B cell (primary cell): ENCODE results near the gene RDH8. TPM values are rescaled to one million over a fixed set of nuclear protein-coding genes. Genes with fewer than 3 reads are reported as not detected.

Source experiments
- ATAC-seq: fragments of 200-7000 bp; cut with Tn5 transposase; one replicate; pipeline ENCODE4 v1.10.0; 2021; ENCODE audit warnings: low read depth, mild to moderate bottlenecking, moderate number of reproducible peaks, moderate library complexity
- CTCF ChIA-PET: fragments of 350-600 bp; sonication (Branson Sonifier 250); formaldehyde crosslinking; loops from one replicate; lab custom pipeline; 2021; ENCODE audit warnings: antibody characterized with exemption, inconsistent platforms; lab: Charles Lee
- POLR2A ChIA-PET: fragments of 350-600 bp; sonication (Branson Sonifier 250); formaldehyde crosslinking; loops from one replicate; lab custom pipeline; 2021; ENCODE audit warnings: antibody characterized with exemption; lab: Charles Lee
- DNase-seq: peaks from one replicate; pipeline ENCODE4 v3.0.0; 2013
- H2AFZ ChIP-seq: 2 replicates; pipeline ENCODE4 v1.6.1; 2012; ENCODE audit warnings: mild to moderate bottlenecking, low read depth, low read length; ENCODE audit not compliant: insufficient read depth, poor library complexity, severe bottlenecking
- H3K27ac ChIP-seq, 2 donors: 1 replicate in 1 of 2; 2 replicates in 1 of 2; pipeline ENCODE4 v1.5.1; 2012 to 2013; ENCODE audit warnings: low read length in 2 of 2, mild to moderate bottlenecking in 2 of 2, moderate library complexity in 1 of 2
- H3K27me3 ChIP-seq, 4 experiments: fragments of 200-600 bp in 1 of 4; sonication (generic) in 1 of 4; replicated peaks in 1 of 4; 1 replicate in 2 of 4; 2 replicates in 2 of 4; pipeline versions ENCODE4 v1.6.1 to v1.7.0; 2013 to 2016; ENCODE audit warnings: low read length in 3 of 4, mild to moderate bottlenecking in 2 of 4, mixed read lengths in 1 of 4, moderate library complexity in 1 of 4; ENCODE audit not compliant: insufficient read depth in 4 of 4, control insufficient read depth in 3 of 4; ENCODE audit errors: control extremely low read depth in 1 of 4
- H3K36me3 ChIP-seq, 2 experiments: replicated peaks in 1 of 2; 1 replicate in 1 of 2; 2 replicates in 1 of 2; pipeline versions ENCODE4 v1.6.1 to v1.7.1; 2013; ENCODE audit warnings: low read length in 1 of 2; ENCODE audit not compliant: insufficient read depth in 2 of 2, control insufficient read depth in 1 of 2; ENCODE audit errors: control extremely low read depth in 1 of 2, extremely low read depth in 1 of 2
- H3K4me1 ChIP-seq, 2 donors: fragments of 200-600 bp in 1 of 2; sonication (generic) in 1 of 2; 1 replicate in 1 of 2; 2 replicates in 1 of 2; pipeline versions ENCODE4 v1.5.1 to v1.6.1; 2013 to 2017; ENCODE audit warnings: low read length in 2 of 2; ENCODE audit not compliant: control insufficient read depth in 2 of 2, insufficient read depth in 2 of 2
- H3K4me2 ChIP-seq: replicated peaks from 2 replicates; pipeline ENCODE3; 2012; ENCODE audit warnings: mild to moderate bottlenecking, low read depth, low read length; ENCODE audit not compliant: poor library complexity, severe bottlenecking
- H3K4me3 ChIP-seq, 5 experiments: fragments of 200-600 bp in 1 of 5; sonication (generic) in 1 of 5; 1 replicate in 3 of 5; 2 replicates in 2 of 5; pipeline versions ENCODE4 v1.5.1 to v1.7.0; 2011 to 2016; ENCODE audit warnings: low read length in 4 of 5, mild to moderate bottlenecking in 4 of 5, low read depth in 2 of 5, control low read depth in 1 of 5, moderate library complexity in 1 of 5; ENCODE audit not compliant: insufficient read depth in 1 of 5; ENCODE audit errors: control extremely low read depth in 1 of 5, extremely low read depth in 1 of 5
- H3K79me2 ChIP-seq: fragments of 200-600 bp; sonication (generic); one replicate; pipeline ENCODE4 v1.6.0; 2016; ENCODE audit warnings: low read length; ENCODE audit not compliant: control insufficient read depth, insufficient read depth
- H3K9ac ChIP-seq: fragments of 200-600 bp; sonication (generic); 2 replicates; pipeline ENCODE4 v1.6.1; 2017; ENCODE audit warnings: mild to moderate bottlenecking, low read length, moderate library complexity
- H3K9me3 ChIP-seq, 3 donors: one replicate each; pipeline versions ENCODE4 v1.6.1 to v1.7.1; 2013; ENCODE audit warnings: low read length in 2 of 3; ENCODE audit not compliant: control insufficient read depth in 2 of 3, insufficient read depth in 1 of 3; ENCODE audit errors: control extremely low read depth in 1 of 3
- H4K20me1 ChIP-seq: 2 replicates; pipeline ENCODE4 v1.6.0; 2012; ENCODE audit warnings: mild to moderate bottlenecking, low read length; ENCODE audit not compliant: insufficient read depth, control insufficient read depth, poor library complexity, severe bottlenecking
- H3K27ac Mint-ChIP-seq: one replicate; pipeline ENCODE4 v1.8.0; 2021; ENCODE audit warnings: mixed read lengths
- H3K27me3 Mint-ChIP-seq: one replicate; pipeline ENCODE4 v1.8.0; 2021; ENCODE audit warnings: mixed read lengths
- H3K4me1 Mint-ChIP-seq: one replicate; pipeline ENCODE4 v1.8.0; 2021; ENCODE audit warnings: mixed read lengths
- H3K4me3 Mint-ChIP-seq: one replicate; pipeline ENCODE4 v1.8.0; 2021; ENCODE audit warnings: mixed read lengths
- H3K9me3 Mint-ChIP-seq: one replicate; pipeline ENCODE4 v1.8.0; 2022; ENCODE audit warnings: mixed read lengths; ENCODE audit not compliant: insufficient read depth
- EZH2 ChIP-seq: IDR thresholded peaks from 2 replicates; pipeline ENCODE4 v1.6.1; 2012; ENCODE audit warnings: borderline replicate concordance, low read depth, mild to moderate bottlenecking, moderate library complexity, low read length; ENCODE audit not compliant: insufficient read depth, poor library complexity, severe bottlenecking
- WGBS: methylation state at CpG from one replicate; pipeline ENCODE4 v1.1.5; 2013; ENCODE audit warnings: missing lambda C conversion rate; ENCODE audit not compliant: insufficient coverage; 5-methylcytosine and 5-hydroxymethylcytosine counted together
- intact Hi-C: fragments of 100-400 bp; cut with micrococcal nuclease; formaldehyde crosslinking; loops from one replicate; pipeline ENCODE4 v1.10.0; 2022
- polyA plus RNA-seq: library from polyadenylated mRNA; depleted of rRNA; stranded (reverse); fragments of >200 nt; gene quantifications from 2 replicates; pipeline ENCODE4 v1.2.3, GENCODE V29; 2012
- total RNA-seq, 2 donors: library from RNA; stranded (reverse); fragments of 120-200 nt in 1 of 2; gene quantifications; 1 replicate in 1 of 2; 2 replicates in 1 of 2; pipeline versions ENCODE4 v1.2.3 to v1.2.4, GENCODE V29; 2013 to 2022
- TF ChIP-seq, protein P1 (sequence below): fragments of 200-600 bp; IDR thresholded peaks from one replicate; pipeline ENCODE4 v1.8.0; 2022; ENCODE audit warnings: antibody characterized with exemption, mild to moderate bottlenecking

Gene RDH8
- total and polyA plus RNA-seq, 2 donors (not counting 1 experiment from before 2014, with no cell fraction given): not detected

- Histone ChIP-seq H3K79me2 (no peaks in the 10 kb centered on the region), H3K4me3 (no peak overlapping the region), H3K4me2 (no peak overlapping the region), H3K9ac (no peak overlapping the region), H3K27ac (no peak overlapping the region), H3K9me3 (peaks cover 0 to 26% (median 0%) of the 10 kb centered on the region in 3 donors), H3K36me3 (no peaks in the 10 kb centered on the region), H4K20me1 (no peaks in the 10 kb centered on the region), H3K4me1 (peaks cover 0 to 9% of the 10 kb centered on the region in 2 donors), H3K27me3 (peaks cover 0 to 62% (median 16%) of the 10 kb centered on the region in 4 experiments), H2AFZ (no peak overlapping the region)
- 65% methylated on average over 6 of the region's 9 CpGs for WGBS
- CTCF ChIA-PET: no interaction called here
- intact Hi-C loops: no loop called here
- peak overlapping the region; percentile 3 for H3K27ac Mint-ChIP-seq
- TF ChIP-seq, protein P1, sequence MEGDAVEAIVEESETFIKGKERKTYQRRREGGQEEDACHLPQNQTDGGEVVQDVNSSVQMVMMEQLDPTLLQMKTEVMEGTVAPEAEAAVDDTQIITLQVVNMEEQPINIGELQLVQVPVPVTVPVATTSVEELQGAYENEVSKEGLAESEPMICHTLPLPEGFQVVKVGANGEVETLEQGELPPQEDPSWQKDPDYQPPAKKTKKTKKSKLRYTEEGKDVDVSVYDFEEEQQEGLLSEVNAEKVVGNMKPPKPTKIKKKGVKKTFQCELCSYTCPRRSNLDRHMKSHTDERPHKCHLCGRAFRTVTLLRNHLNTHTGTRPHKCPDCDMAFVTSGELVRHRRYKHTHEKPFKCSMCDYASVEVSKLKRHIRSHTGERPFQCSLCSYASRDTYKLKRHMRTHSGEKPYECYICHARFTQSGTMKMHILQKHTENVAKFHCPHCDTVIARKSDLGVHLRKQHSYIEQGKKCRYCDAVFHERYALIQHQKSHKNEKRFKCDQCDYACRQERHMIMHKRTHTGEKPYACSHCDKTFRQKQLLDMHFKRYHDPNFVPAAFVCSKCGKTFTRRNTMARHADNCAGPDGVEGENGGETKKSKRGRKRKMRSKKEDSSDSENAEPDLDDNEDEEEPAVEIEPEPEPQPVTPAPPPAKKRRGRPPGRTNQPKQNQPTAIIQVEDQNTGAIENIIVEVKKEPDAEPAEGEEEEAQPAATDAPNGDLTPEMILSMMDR: no peak
- no peak for TF ChIP-seq EZH2
- POLR2A ChIA-PET: no interaction called here
- no peak for DNase-seq
- peaks cover 4% of the 10 kb centered on the region for H3K4me1 Mint-ChIP-seq
- ATAC-seq: no peak
- H3K4me3 Mint-ChIP-seq: no peak overlapping the region
- H3K27me3 Mint-ChIP-seq: peaks cover 56% of the 10 kb centered on the region
- peaks cover 3% of the 10 kb centered on the region for H3K9me3 Mint-ChIP-seq
Observed at GRCh38 chr19:10010939-10011338, 2.3 kb upstream of the RDH8 start.

DNA sequence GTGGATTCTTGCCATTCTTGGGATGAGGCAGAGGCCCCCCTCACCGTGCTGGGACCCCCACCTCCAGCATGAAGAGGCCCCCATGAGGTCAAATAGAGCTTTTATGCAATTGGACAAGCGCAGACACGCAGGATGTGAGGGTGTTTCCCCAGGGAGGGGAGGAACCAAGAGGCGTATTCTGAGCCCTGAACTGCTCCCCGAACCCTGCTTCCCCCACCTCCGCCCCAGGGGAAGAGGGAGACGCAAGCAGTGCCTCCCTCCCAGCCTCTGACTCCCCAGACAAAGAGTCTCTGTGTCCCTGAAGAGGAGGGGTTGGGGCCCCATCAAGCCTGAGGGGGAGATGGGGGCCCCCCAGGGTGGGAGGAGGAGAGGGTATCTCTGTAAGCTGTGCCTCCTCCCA, 1.3 kb upstream of the RDH8 start:
- Mint-ChIP-seq H3K27me3 (peaks cover 53% of the 10 kb centered on the region), H3K9me3 (peaks cover 3% of the 10 kb centered on the region), H3K27ac (no peak overlapping the region), H3K4me1 (peaks cover 4% of the 10 kb centered on the region), H3K4me3 (no peak overlapping the region)
- Histone ChIP-seq H4K20me1 (no peaks in the 10 kb centered on the region), H3K4me3 (no peak overlapping the region), H3K9me3 (peaks cover 0 to 21% (median 0%) of the 10 kb centered on the region in 3 donors), H2AFZ (no peak overlapping the region), H3K36me3 (no peaks in the 10 kb centered on the region), H3K79me2 (no peaks in the 10 kb centered on the region), H3K4me1 (peaks cover 0 to 9% of the 10 kb centered on the region in 2 donors), H3K27me3 (peaks cover 0 to 52% (median 13%) of the 10 kb centered on the region in 4 experiments), H3K27ac (no peak overlapping the region), H3K4me2 (no peak overlapping the region), H3K9ac (no peak overlapping the region)
- DNase-seq (no peak), ATAC-seq (no peak)
- TF ChIP-seq, protein P1: no peak
- TF ChIP-seq EZH2: no peak
- WGBS: 49% methylated on average over 3 of the region's 7 CpGs
- ChIA-PET POLR2A (no interaction called here), CTCF (no interaction called here)
- intact Hi-C loops: no loop called here
